Brain microvascular endothelial cell (primary cell): ENCODE measurements around the gene ACOX3.

Experiments
- DNase-seq: peaks from one replicate; pipeline ENCODE4 v3.0.0-alpha.2; 2020
- H3K27ac ChIP-seq: fragments of 250-450 bp; sonication (Bioruptor Pico); 2 replicates; pipeline ENCODE4 v1.5.1; 2020; ENCODE audit warnings: mild to moderate bottlenecking, moderate library complexity
- H3K27me3 ChIP-seq: fragments of 250-450 bp; sonication (Bioruptor Pico); replicated peaks from 2 replicates; pipeline ENCODE4 v1.5.1; 2020; ENCODE audit warnings: mild to moderate bottlenecking
- H3K36me3 ChIP-seq: fragments of 250-450 bp; sonication (Bioruptor Pico); replicated peaks from 2 replicates; pipeline ENCODE4 v1.5.1; 2020; ENCODE audit warnings: mild to moderate bottlenecking
- H3K4me3 ChIP-seq: 2 replicates; pipeline ENCODE4 v1.5.1; 2011; ENCODE audit warnings: low read depth, mild to moderate bottlenecking, control low read depth, low read length, moderate library complexity
- CTCF ChIP-seq: IDR thresholded peaks from 2 replicates; pipeline ENCODE4 v1.5.1; 2011; ENCODE audit warnings: low read depth, mild to moderate bottlenecking, moderate library complexity, low read length, control low read depth, inconsistent platforms; ENCODE audit errors: missing control alignments
- in situ Hi-C: cut with HindIII; loops from 2 replicates; pipeline ENCODE4 v1.10.0; 2017; ENCODE audit warnings: low sequenced_read_pairs, low pct_ligation_motif_present

The ACOX3 gene

GRCh38 chr4:8316911-8317351, 123.6 kb downstream of the ACOX3 start:
- H3K36me3 ChIP-seq = no peaks in the 10 kb centered on the region
- no peak overlapping the region for H3K27ac ChIP-seq
- no peak overlapping the region for H3K4me3 ChIP-seq
- in situ Hi-C loops = no loop called here
- no peak for DNase-seq
- H3K27me3 ChIP-seq = no peaks in the 10 kb centered on the region
- no peak for TF ChIP-seq CTCF
